Transverse colon (tissue), 4 donors: ENCODE data around the gene IL19. TPM values are rescaled to one million over a fixed set of nuclear protein-coding genes. Genes with fewer than 3 reads are reported as not detected.

Experiments
- DNase-seq: peaks from one replicate; pipeline ENCODE4 v3.0.0-alpha.2; 2019
- H3K27ac ChIP-seq, 4 donors: fragments of 200-600 bp; sonication (generic); 2 replicates each; pipeline ENCODE4 v1.5.1; 2016 to 2018; ENCODE audit warnings: inconsistent platforms in 4 of 4
- H3K27me3 ChIP-seq: fragments of 200-600 bp; sonication (generic); 2 replicates; pipeline ENCODE4 v1.5.1; 2017; ENCODE audit warnings: inconsistent platforms
- H3K36me3 ChIP-seq, 4 donors: fragments of 200-600 bp; sonication (generic); 2 replicates each; pipeline ENCODE4 v1.5.1; 2017 to 2019; ENCODE audit warnings: inconsistent platforms in 4 of 4
- H3K4me1 ChIP-seq, 4 donors: fragments of 200-600 bp; sonication (generic); 2 replicates each; pipeline ENCODE4 v1.5.1; 2017 to 2020; ENCODE audit warnings: inconsistent platforms in 4 of 4
- H3K4me3 ChIP-seq, 4 donors: fragments of 200-600 bp; sonication (generic); 1 replicate in 1 of 4; 2 replicates in 3 of 4; pipeline versions ENCODE4 v1.5.1 to v1.6.1; 2017 to 2019; ENCODE audit warnings: inconsistent platforms in 4 of 4
- H3K9me3 ChIP-seq, 2 donors: fragments of 200-600 bp; sonication (generic); 2 replicates each; pipeline ENCODE4 v1.5.1; 2017 to 2019; ENCODE audit warnings: inconsistent platforms in 2 of 2
- EP300 ChIP-seq: sonication (generic); formaldehyde crosslinking; IDR thresholded peaks from one replicate; pipeline ENCODE4 v1.6.1; 2017; ENCODE audit warnings: antibody characterized with exemption, low read depth
- POLR2A ChIP-seq: fragments of 450-650 bp; IDR thresholded peaks from one replicate; pipeline ENCODE4 v1.6.1; 2016; ENCODE audit warnings: antibody characterized with exemption, mild to moderate bottlenecking, moderate library complexity
- POLR2AphosphoS5 ChIP-seq, 3 donors: sonication (generic); formaldehyde crosslinking; IDR thresholded peaks; one replicate each; pipeline ENCODE4 v1.6.1; 2016; ENCODE audit warnings: antibody characterized with exemption in 3 of 3
- WGBS, 2 donors: methylation state at CpG; one replicate each; pipeline ENCODE4 v1.1.5; 2018; ENCODE audit warnings: low coverage in 1 of 2; 5-methylcytosine and 5-hydroxymethylcytosine counted together
- in situ Hi-C, 4 donors: fragments of 200-750 bp; cut with MboI; loops; one replicate each; pipeline versions ENCODE4 v1.15.0 to v1.15.1; 2017; ENCODE audit warnings: low sequenced_read_pairs in 3 of 4, low pct_ligation_motif_present in 1 of 4, low pct_unique_long_range_greater_than_20kb in 1 of 4
- intact Hi-C: fragments of 100-400 bp; cut with DNase I; formaldehyde crosslinking; loops from one replicate; pipeline ENCODE4 v1.15.1; 2023; ENCODE audit warnings: low total_unique reads
- total RNA-seq, 4 donors: library from RNA; depleted of rRNA; stranded (reverse); fragments of >200 nt; gene quantifications; one replicate each; pipeline ENCODE4 v1.1.0, GENCODE V29; 2016
- TF ChIP-seq, protein P1 (sequence below), 5 experiments: fragments of 200-600 bp in 3 of 5; fragments of 450-650 bp in 2 of 5; sonication (generic) in 3 of 5; IDR thresholded peaks; 1 replicate in 2 of 5; 2 replicates in 3 of 5; pipeline ENCODE4 v1.5.1; 2016 to 2017; ENCODE audit warnings: antibody characterized with exemption in 5 of 5, inconsistent platforms in 3 of 5, mild to moderate bottlenecking in 2 of 5, moderate library complexity in 1 of 5

Gene IL19
- total RNA-seq, 4 donors from 2014 or later, result not detected

DNA sequence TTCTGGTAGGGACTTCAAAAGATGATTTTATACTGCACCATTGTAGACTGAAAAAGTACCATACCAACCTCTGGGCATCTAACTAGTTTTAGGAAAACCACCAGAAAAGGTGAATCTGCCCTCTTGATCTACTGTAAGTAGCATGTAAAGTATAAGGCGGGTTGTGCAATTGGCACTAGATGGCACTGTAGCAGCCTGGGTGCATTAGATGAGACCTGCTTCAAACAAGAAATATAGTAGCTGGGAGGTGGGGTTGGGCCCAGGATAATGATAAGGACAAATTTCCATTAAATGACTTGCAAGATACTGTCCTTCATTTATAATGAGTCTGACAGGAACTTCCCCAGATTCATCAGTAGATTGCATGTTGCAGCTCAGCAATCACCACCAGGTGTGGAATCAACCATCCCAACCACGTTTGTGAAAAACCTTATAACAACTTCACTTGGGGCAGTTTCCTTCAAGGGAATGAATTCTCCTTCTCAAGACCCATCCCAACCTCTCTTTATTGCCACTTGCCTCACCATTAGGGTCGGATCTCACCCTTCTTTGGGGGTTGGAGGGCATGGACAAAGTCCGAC, 39.0 kb downstream of the IL19 start:
- H3K27me3 ChIP-seq, result peaks cover 5% of the 10 kb centered on the region
- peaks cover 5 to 9% of the 10 kb centered on the region in 2 donors for H3K9me3 ChIP-seq

GRCh38 chr1:206812471-206812870, 41.9 kb downstream of the IL19 start:
- H3K27ac ChIP-seq, result no peak overlapping the region
- DNase-seq, result no peak
- peaks cover 5 to 9% of the 10 kb centered on the region in 2 donors for H3K9me3 ChIP-seq
- 86 to 94% methylated on average over 2 of the region's 2 CpGs for WGBS, 2 donors
- in situ Hi-C loops, result loop anchor here in 1 of 4 donors (10.0 kb wide), 1 partner anchor 102 kb away; no protein-coding TSS in a partner anchor
- intact Hi-C loops, result no loop called here
- H3K36me3 ChIP-seq, result no peaks in the 10 kb centered on the region
- H3K4me3 ChIP-seq, result no peak overlapping the region
- no peaks in the 10 kb centered on the region for H3K4me1 ChIP-seq
- H3K27me3 ChIP-seq, result no peaks in the 10 kb centered on the region
- TF ChIP-seq, protein P1, sequence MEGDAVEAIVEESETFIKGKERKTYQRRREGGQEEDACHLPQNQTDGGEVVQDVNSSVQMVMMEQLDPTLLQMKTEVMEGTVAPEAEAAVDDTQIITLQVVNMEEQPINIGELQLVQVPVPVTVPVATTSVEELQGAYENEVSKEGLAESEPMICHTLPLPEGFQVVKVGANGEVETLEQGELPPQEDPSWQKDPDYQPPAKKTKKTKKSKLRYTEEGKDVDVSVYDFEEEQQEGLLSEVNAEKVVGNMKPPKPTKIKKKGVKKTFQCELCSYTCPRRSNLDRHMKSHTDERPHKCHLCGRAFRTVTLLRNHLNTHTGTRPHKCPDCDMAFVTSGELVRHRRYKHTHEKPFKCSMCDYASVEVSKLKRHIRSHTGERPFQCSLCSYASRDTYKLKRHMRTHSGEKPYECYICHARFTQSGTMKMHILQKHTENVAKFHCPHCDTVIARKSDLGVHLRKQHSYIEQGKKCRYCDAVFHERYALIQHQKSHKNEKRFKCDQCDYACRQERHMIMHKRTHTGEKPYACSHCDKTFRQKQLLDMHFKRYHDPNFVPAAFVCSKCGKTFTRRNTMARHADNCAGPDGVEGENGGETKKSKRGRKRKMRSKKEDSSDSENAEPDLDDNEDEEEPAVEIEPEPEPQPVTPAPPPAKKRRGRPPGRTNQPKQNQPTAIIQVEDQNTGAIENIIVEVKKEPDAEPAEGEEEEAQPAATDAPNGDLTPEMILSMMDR (IDR thresholded peaks at IDR 0.05), result no peak
- TF ChIP-seq POLR2A, result no peak

More for the DNA sequence above, 39.0 kb downstream of the IL19 start:
- peak; percentile 34 for DNase-seq
- Histone ChIP-seq H3K4me1 (no peaks in the 10 kb centered on the region), H3K4me3 (no peak overlapping the region), H3K36me3 (no peaks in the 10 kb centered on the region), H3K27ac (no peak overlapping the region)
- intact Hi-C loops, result no loop called here
- in situ Hi-C loops, result loop anchor here in 2 of 4 donors (10.0 kb wide), 2 partner anchors 75 to 105 kb away; no protein-coding TSS in a partner anchor
- 62 to 66% methylated on average over 3 to 4 of the region's 4 CpGs for WGBS, 2 donors
- no peak for TF ChIP-seq POLR2AphosphoS5 (IDR thresholded peaks at IDR 0.05)
- TF ChIP-seq EP300, result no peak
- TF ChIP-seq, protein P1 (IDR thresholded peaks at IDR 0.05), result peak in 3 of 5 experiments; percentile 25 to 36 (median 33)
- TF ChIP-seq POLR2A, result no peak

- no peak for DNase-seq
- Histone ChIP-seq H3K36me3 (no peaks in the 10 kb centered on the region), H3K4me1 (no peaks in the 10 kb centered on the region), H3K9me3 (peaks cover 5 to 9% of the 10 kb centered on the region in 2 donors), H3K4me3 (no peak overlapping the region), H3K27me3 (no peaks in the 10 kb centered on the region), H3K27ac (no peak overlapping the region)
- in situ Hi-C loops, result loop anchor here in 1 of 4 donors (10.0 kb wide), 1 partner anchor 100 kb away; no protein-coding TSS in a partner anchor
- TF ChIP-seq POLR2A (no peak), EP300 (no peak), POLR2AphosphoS5 (IDR thresholded peaks at IDR 0.05) (no peak)
- TF ChIP-seq, protein P1 (IDR thresholded peaks at IDR 0.05), result no peak
- intact Hi-C loops, result no loop called here
- 58 to 63% methylated on average over 1 to 2 of the region's 2 CpGs for WGBS, 2 donors
These were observed 44.3 kb downstream of the IL19 start for GRCh38 chr1:206814716-206815341.

DNA sequence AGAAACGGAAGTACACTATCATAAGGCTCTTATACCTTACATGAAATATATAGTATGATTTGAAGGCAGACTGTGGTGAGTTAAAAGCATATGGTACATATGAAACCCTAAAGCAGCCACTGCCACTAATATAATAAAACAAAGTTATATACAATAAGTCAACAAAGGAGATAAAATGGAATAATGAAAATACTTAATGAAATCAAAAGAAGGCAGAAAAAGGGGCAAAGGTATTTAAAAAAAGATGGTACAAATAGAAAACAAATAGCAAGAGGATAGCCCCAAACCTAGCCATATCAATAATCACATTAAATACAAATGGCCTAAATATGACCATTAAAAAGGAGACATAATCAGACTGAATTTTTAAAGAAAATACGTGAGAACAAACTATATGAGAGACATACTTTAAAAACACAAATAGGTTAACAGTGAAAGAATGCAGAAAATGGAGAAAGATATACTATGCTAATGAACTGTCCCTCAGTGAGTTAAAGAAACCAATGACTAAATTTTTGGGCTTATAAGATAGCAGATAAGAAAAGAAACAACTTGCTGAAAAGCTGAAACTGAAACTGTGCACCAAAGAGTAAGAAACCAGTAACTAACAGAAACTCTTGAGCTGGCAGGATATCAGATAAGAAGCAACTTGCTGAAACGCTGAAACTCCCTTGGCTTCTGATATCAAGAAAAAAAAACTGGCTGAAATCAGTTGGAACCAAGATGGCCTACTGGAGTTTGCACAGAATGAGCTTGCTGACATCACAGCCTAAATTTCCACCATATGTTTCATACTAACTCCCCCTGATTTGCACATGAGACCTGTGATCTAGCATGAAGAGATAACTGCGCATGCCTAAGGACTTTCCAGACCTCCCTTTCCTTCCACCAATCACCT, 46.1 kb downstream of the IL19 start:
- DNase-seq, result no peak
- Histone ChIP-seq H3K4me3 (no peak overlapping the region), H3K4me1 (no peaks in the 10 kb centered on the region), H3K27ac (no peak overlapping the region), H3K9me3 (peaks cover 5 to 9% of the 10 kb centered on the region in 2 donors), H3K36me3 (no peaks in the 10 kb centered on the region), H3K27me3 (no peaks in the 10 kb centered on the region)
- no peak for TF ChIP-seq EP300
- TF ChIP-seq POLR2A, result no peak
- no peak for TF ChIP-seq POLR2AphosphoS5 (IDR thresholded peaks at IDR 0.05)
- TF ChIP-seq, protein P1 (IDR thresholded peaks at IDR 0.05), result no peak
- WGBS, 2 donors, result 67 to 71% methylated on average over 4 of the region's 4 CpGs
- in situ Hi-C loops (loop anchor here in 1 of 4 donors (10.0 kb wide), 1 partner anchor 98 kb away; no protein-coding TSS in a partner anchor), intact Hi-C loops (no loop called here)
